Keratinocyte (primary cell): ENCODE results near the gene GTF2B. TPM values are rescaled to one million over a fixed set of nuclear protein-coding genes. Genes with fewer than 3 reads are reported as not detected.
"Not testable (repeated sequence)": the region's sequence is repeated elsewhere in the genome, so short reads cannot be mapped to it uniquely, and the experiment has no call there.

Experiments
- DNase-seq: peaks from one replicate; pipeline ENCODE4 v3.0.0-alpha.2; 2011; ENCODE audit warnings: low read depth, missing footprints, low spot score
- FAIRE-seq: peaks from 2 replicates; lab custom pipeline; 2011; peaks lifted over from hg19 to GRCh38; lab: Jason Lieb, UNC
- H2AFZ ChIP-seq: 2 replicates; pipeline ENCODE4 v1.6.0; 2012; ENCODE audit warnings: low read length, control low read depth, inconsistent platforms; ENCODE audit not compliant: control insufficient read depth
- H3K27ac ChIP-seq: 2 replicates; pipeline ENCODE4 v1.5.1; 2011; ENCODE audit warnings: low read length; ENCODE audit not compliant: control insufficient read depth, insufficient read depth
- H3K27me3 ChIP-seq: 3 replicates; pipeline ENCODE4 v1.6.0; 2011; ENCODE audit warnings: low read length; ENCODE audit not compliant: control insufficient read depth, insufficient read depth; ENCODE audit errors: extremely low read depth
- H3K36me3 ChIP-seq, 2 experiments: 2 replicates in 1 of 2; 3 replicates in 1 of 2; pipeline ENCODE4 v1.5.1; 2011; ENCODE audit warnings: low read length in 2 of 2, mild to moderate bottlenecking in 1 of 2; ENCODE audit not compliant: control insufficient read depth in 2 of 2, insufficient read depth in 2 of 2; ENCODE audit errors: extremely low read depth in 1 of 2
- H3K4me1 ChIP-seq: 3 replicates; pipeline ENCODE4 v1.5.1; 2011; ENCODE audit warnings: low read length; ENCODE audit not compliant: control insufficient read depth, insufficient read depth; ENCODE audit errors: extremely low read depth
- H3K4me2 ChIP-seq: 3 replicates; pipeline ENCODE4 v1.6.0; 2011; ENCODE audit warnings: low read depth, low read length; ENCODE audit not compliant: control insufficient read depth, insufficient read depth; ENCODE audit errors: extremely low read depth
- H3K4me3 ChIP-seq, 3 experiments: fragments of 200-600 bp in 1 of 3; sonication (generic) in 1 of 3; 2 replicates in 2 of 3; 3 replicates in 1 of 3; pipeline ENCODE4 v1.5.1; 2011 to 2016; ENCODE audit warnings: low read length in 3 of 3, mild to moderate bottlenecking in 3 of 3, control low read depth in 2 of 3, inconsistent platforms in 1 of 3, low read depth in 1 of 3, mixed read lengths in 1 of 3, mixed run types in 1 of 3, moderate library complexity in 1 of 3; ENCODE audit not compliant: control insufficient read depth in 2 of 3, insufficient read depth in 2 of 3; ENCODE audit errors: extremely low read depth in 1 of 3
- H3K79me2 ChIP-seq: 2 replicates; pipeline ENCODE4 v1.6.0; 2012; ENCODE audit warnings: low read length; ENCODE audit not compliant: control insufficient read depth, insufficient read depth
- H3K9ac ChIP-seq: 3 replicates; pipeline ENCODE4 v1.6.0; 2011; ENCODE audit warnings: low read length; ENCODE audit not compliant: control insufficient read depth, insufficient read depth; ENCODE audit errors: extremely low read depth
- H3K9me1 ChIP-seq: 3 replicates; pipeline ENCODE4 v1.6.0; 2011; ENCODE audit warnings: low read length; ENCODE audit not compliant: control insufficient read depth, insufficient read depth; ENCODE audit errors: extremely low read depth
- H3K9me3 ChIP-seq: 2 replicates; pipeline ENCODE4 v1.5.1; 2012; ENCODE audit warnings: low read depth, low read length; ENCODE audit not compliant: control insufficient read depth
- H4K20me1 ChIP-seq: 3 replicates; pipeline ENCODE4 v1.6.0; 2011; ENCODE audit warnings: low read length; ENCODE audit not compliant: control insufficient read depth, insufficient read depth; ENCODE audit errors: extremely low read depth
- EZH2 ChIP-seq: IDR thresholded peaks from one replicate; pipeline ENCODE4 v1.6.1; 2012; ENCODE audit warnings: inconsistent platforms, mild to moderate bottlenecking, low read length, moderate library complexity
- dilution Hi-C: fragments of 300-500 bp; cut with MboI; formaldehyde crosslinking; loops from one replicate; pipeline ENCODE4 v1.7.0; 2020; ENCODE audit warnings: low sequenced_read_pairs; ENCODE audit not compliant: extremely low pct_ligation_motif_present
- polyA plus RNA-seq, 5 experiments: library from polyadenylated mRNA; depleted of rRNA in 3 of 5; stranded (reverse) in 3 of 5; stranded (forward) in 1 of 5; unstranded in 1 of 5; fragments of >200 nt; gene quantifications; 1 replicate in 1 of 5; 2 replicates in 3 of 5; 3 replicates in 1 of 5; pipeline versions ENCODE4 v1.2.1 to v1.2.3, GENCODE V29; 2011 to 2012; ENCODE audit warnings: missing spikeins in 2 of 5, low read depth in 1 of 5, low replicate concordance in 1 of 5
- TF ChIP-seq, protein P1 (sequence below), 3 experiments: IDR thresholded peaks in 1 of 3; conservative IDR thresholded peaks in 1 of 3; optimal IDR thresholded peaks in 1 of 3; 2 replicates in 2 of 3; 3 replicates in 1 of 3; pipeline versions ENCODE3 to v1.5.1; 2011; ENCODE audit warnings: low read length in 3 of 3, mild to moderate bottlenecking in 3 of 3, moderate library complexity in 2 of 3, control low read depth in 1 of 3, inconsistent platforms in 1 of 3; ENCODE audit not compliant: insufficient read depth in 2 of 3; ENCODE audit errors: extremely low read depth in 1 of 3

Gene GTF2B
- polyA plus RNA-seq, 1 donor (not counting 4 experiments of a cell fraction or from before 2014, with no cell fraction given), result 63.8 TPM

DNA sequence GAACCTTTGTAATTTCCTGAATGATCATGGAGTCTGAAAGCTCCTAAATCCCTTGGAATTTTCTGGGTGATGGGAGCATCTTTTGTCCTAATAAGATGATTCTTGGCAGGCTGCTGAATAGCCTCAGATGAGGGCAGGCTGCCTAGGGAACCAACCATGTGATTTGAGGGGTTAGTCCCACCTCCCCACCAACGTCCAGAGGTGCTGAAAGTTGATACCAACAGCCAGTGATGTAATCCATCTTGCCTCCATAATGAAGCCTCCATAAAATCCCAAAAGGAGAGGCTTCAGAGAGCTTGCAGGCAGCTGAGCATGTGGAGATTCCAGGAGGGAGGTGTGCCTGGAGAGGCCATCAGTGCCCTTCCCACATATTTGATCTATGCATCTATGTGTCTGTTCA is 43.7 kb downstream of the GTF2B start:
- Histone ChIP-seq H4K20me1 (no peaks in the 10 kb centered on the region), H3K9ac (no peak overlapping the region), H2AFZ (no peak overlapping the region), H3K79me2 (no peaks in the 10 kb centered on the region), H3K4me2 (no peak overlapping the region), H3K9me1 (no peaks in the 10 kb centered on the region), H3K27me3 (no peaks in the 10 kb centered on the region), H3K9me3 (no peaks in the 10 kb centered on the region), H3K4me1 (no peaks in the 10 kb centered on the region), H3K36me3 (peaks cover 3 to 4% of the 10 kb centered on the region in 2 experiments), H3K27ac (no peak overlapping the region), H3K4me3 (no peak overlapping the region)
- dilution Hi-C loops, result no loop called here
- TF ChIP-seq, protein P1, sequence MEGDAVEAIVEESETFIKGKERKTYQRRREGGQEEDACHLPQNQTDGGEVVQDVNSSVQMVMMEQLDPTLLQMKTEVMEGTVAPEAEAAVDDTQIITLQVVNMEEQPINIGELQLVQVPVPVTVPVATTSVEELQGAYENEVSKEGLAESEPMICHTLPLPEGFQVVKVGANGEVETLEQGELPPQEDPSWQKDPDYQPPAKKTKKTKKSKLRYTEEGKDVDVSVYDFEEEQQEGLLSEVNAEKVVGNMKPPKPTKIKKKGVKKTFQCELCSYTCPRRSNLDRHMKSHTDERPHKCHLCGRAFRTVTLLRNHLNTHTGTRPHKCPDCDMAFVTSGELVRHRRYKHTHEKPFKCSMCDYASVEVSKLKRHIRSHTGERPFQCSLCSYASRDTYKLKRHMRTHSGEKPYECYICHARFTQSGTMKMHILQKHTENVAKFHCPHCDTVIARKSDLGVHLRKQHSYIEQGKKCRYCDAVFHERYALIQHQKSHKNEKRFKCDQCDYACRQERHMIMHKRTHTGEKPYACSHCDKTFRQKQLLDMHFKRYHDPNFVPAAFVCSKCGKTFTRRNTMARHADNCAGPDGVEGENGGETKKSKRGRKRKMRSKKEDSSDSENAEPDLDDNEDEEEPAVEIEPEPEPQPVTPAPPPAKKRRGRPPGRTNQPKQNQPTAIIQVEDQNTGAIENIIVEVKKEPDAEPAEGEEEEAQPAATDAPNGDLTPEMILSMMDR (optimal IDR thresholded peaks at IDR 0.05 in 1 of 3, IDR thresholded peaks at IDR 0.05 in 1 of 3, conservative IDR thresholded peaks at IDR 0.05 in 1 of 3; ENCODE audit: extremely low read depth in 1 of 3, insufficient read depth in 2 of 3, low read length in 3 of 3), result no peak
- no peak for TF ChIP-seq EZH2
- DNase-seq, result no peak
- FAIRE-seq, result no peak

DNA sequence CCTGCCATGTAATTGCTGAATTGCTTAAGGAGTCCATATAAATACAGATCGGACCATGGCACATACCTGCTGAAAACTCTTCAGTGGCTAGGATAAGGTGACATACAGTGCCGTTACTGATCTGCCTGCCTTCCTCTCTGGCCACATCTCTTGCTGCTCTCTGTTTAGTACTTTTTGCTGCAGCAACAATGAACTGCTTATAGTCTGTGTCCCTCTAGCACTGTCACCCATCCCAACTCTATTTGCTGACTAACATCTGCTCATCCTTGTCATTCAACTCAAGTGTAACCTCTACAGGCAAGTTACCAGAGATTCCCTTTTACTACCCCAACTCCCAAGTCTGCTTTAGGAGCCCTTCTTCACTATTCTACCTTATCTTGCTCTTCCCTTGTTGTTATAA is 65.6 kb downstream of the GTF2B start:
- Histone ChIP-seq H3K9me1 (no peaks in the 10 kb centered on the region), H3K4me1 (no peaks in the 10 kb centered on the region), H3K79me2 (no peaks in the 10 kb centered on the region), H3K4me2 (no peak overlapping the region), H3K9ac (no peak overlapping the region), H3K4me3 (no peak overlapping the region), H3K27me3 (no peaks in the 10 kb centered on the region), H4K20me1 (no peaks in the 10 kb centered on the region), H3K36me3 (peaks cover 2 to 8% of the 10 kb centered on the region in 2 experiments), H3K9me3 (no peaks in the 10 kb centered on the region), H3K27ac (no peak overlapping the region), H2AFZ (no peak overlapping the region)
- DNase-seq (no peak), FAIRE-seq (no peak)
- TF ChIP-seq, protein P1 (optimal IDR thresholded peaks at IDR 0.05 in 1 of 3, IDR thresholded peaks at IDR 0.05 in 1 of 3, conservative IDR thresholded peaks at IDR 0.05 in 1 of 3; ENCODE audit: extremely low read depth in 1 of 3, insufficient read depth in 2 of 3, low read length in 3 of 3), result no peak
- dilution Hi-C loops, result no loop called here

DNA sequence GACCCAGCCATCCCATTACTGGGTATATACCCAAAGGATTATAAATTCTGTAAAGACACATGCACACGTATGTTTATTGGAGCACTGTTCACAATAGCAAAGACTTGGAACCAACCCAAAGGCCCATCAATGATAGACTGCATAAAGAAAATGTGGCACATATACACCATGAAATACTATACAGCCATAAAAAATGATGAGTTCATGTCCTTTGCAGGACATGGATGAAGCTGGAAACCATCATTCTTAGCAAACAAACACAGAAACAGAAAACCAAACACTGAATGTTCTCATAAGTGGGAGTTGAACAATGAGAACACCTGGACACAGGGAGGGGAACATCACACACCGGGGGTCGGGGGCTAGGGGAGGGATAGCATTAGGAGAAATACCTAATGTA is 71.7 kb downstream of the GTF2B start:
- H2AFZ ChIP-seq, H3K4me3 ChIP-seq, H4K20me1 ChIP-seq, dilution Hi-C loops, H3K9me1 ChIP-seq, H3K79me2 ChIP-seq, H3K4me1 ChIP-seq, H3K4me2 ChIP-seq, H3K27me3 ChIP-seq, H3K36me3 ChIP-seq, DNase-seq, H3K27ac ChIP-seq, H3K9ac ChIP-seq, FAIRE-seq, H3K9me3 ChIP-seq: not testable (repeated sequence)
